Panc1 (cell line): ENCODE measurements around the gene OSBPL9.

Experiments used
- CTCF ChIP-seq: fragments of 450-650 bp; IDR thresholded peaks from 2 replicates; pipeline ENCODE4 v1.5.1; 2017; ENCODE audit warnings: mild to moderate bottlenecking
- POLR2AphosphoS5 ChIP-seq: IDR thresholded peaks from 2 replicates; pipeline ENCODE4 v1.6.1; 2012; ENCODE audit warnings: mild to moderate bottlenecking, low read depth, low read length, moderate library complexity
- SIN3A ChIP-seq: IDR thresholded peaks from 2 replicates; pipeline ENCODE4 v1.6.1; 2012; ENCODE audit warnings: low read depth, mild to moderate bottlenecking, low read length, moderate library complexity, borderline replicate concordance; ENCODE audit not compliant: insufficient read depth

- no peak for TF ChIP-seq CTCF
- TF ChIP-seq POLR2AphosphoS5 = no peak
- no peak for TF ChIP-seq SIN3A
Measured at GRCh38 chr1:51673279-51673678, 56.4 kb downstream of the OSBPL9 start.
